Heart left ventricle (tissue), 16 donors: ENCODE results near the gene SETD3. TPM values are rescaled to one million over a fixed set of nuclear protein-coding genes. Genes with fewer than 3 reads are reported as not detected.
A peak's percentile ranks its signal among the peaks of the same experiment; 100 is the strongest.

Experiments
- ATAC-seq, 4 donors: fragments of 200-7000 bp; cut with Tn5 transposase; one replicate each; pipeline ENCODE4 v1.9.1; 2020 to 2022; ENCODE audit warnings: moderate library complexity in 4 of 4, mild to moderate bottlenecking in 3 of 4, moderate number of reproducible peaks in 1 of 4
- DNase-seq, 5 donors: peaks; one replicate each; pipeline ENCODE4 v3.0.0-alpha.2; 2020
- H3K27ac ChIP-seq, 12 donors: fragments of 200-600 bp; sonication (generic) in 4 of 12; one replicate each; pipeline versions ENCODE4 v1.5.0 to v1.8.0; 2016 to 2022; ENCODE audit warnings: mild to moderate bottlenecking in 2 of 12
- H3K27me3 ChIP-seq, 9 donors: fragments of 200-600 bp; sonication (generic) in 2 of 9; one replicate each; pipeline versions ENCODE4 v1.5.1 to v1.8.0; 2016 to 2022; ENCODE audit warnings: mild to moderate bottlenecking in 3 of 9
- H3K36me3 ChIP-seq, 9 donors: fragments of 200-600 bp; sonication (generic) in 2 of 9; one replicate each; pipeline versions ENCODE4 v1.5.0 to v1.8.0; 2018 to 2022; ENCODE audit warnings: mild to moderate bottlenecking in 2 of 9
- H3K4me1 ChIP-seq, 12 donors: fragments of 200-600 bp; sonication (generic) in 4 of 12; one replicate each; pipeline versions ENCODE4 v1.5.0 to v1.8.0; 2016 to 2022; ENCODE audit warnings: mild to moderate bottlenecking in 3 of 12
- H3K4me3 ChIP-seq, 12 donors: fragments of 200-600 bp; sonication (generic) in 4 of 12; one replicate each; pipeline versions ENCODE4 v1.5.0 to v1.8.0; 2017 to 2022; ENCODE audit warnings: mild to moderate bottlenecking in 9 of 12, moderate library complexity in 4 of 12
- H3K9me3 ChIP-seq, 12 donors: fragments of 200-600 bp; sonication (generic) in 4 of 12; one replicate each; pipeline versions ENCODE4 v1.5.0 to v1.8.0; 2016 to 2022; ENCODE audit warnings: mild to moderate bottlenecking in 1 of 12
- POLR2A ChIP-seq, 2 donors: fragments of 450-650 bp; IDR thresholded peaks; one replicate each; pipeline ENCODE4 v1.6.1; 2017; ENCODE audit warnings: antibody characterized with exemption in 2 of 2, mild to moderate bottlenecking in 2 of 2, moderate library complexity in 2 of 2
- WGBS, 4 donors: extraction: QIAGEN DNeasy Blood & Tissue Kit in 2 of 4; methylation state at CpG; one replicate each; pipeline versions ENCODE4 v1.1.5 to v1.1.7; 2013 to 2018; 5-methylcytosine and 5-hydroxymethylcytosine counted together
- intact Hi-C, 10 donors: fragments of 100-400 bp; cut with DNase I; formaldehyde crosslinking; loops; one replicate each; pipeline versions ENCODE4 v1.11.1 to v1.14.2; 2022
- long read RNA-seq, 3 donors: library from polyadenylated mRNA; unstranded; transcript quantifications; one replicate each; pipeline ENCODE4 v2.0.0, GENCODE V29; 2020 to 2021
- polyA plus RNA-seq, 2 donors: library from polyadenylated mRNA; stranded (reverse); fragments of 200-250 nt; gene quantifications; one replicate each; pipeline ENCODE4 v1.2.3, GENCODE V29; 2013
- total RNA-seq, 9 donors: library from RNA; depleted of rRNA in 2 of 9; stranded (reverse); fragments of >200 nt in 2 of 9; fragmentation: NEBNext Ultra II Directional in 3 of 9; extraction: Animal tissue kit (Norgen Biotek cat#: 25700) in 3 of 9; gene quantifications; one replicate each; pipeline versions ENCODE4 v1.1.0 to v1.2.4, GENCODE V29; 2016 to 2023
- TF ChIP-seq, protein P1 (sequence below), 12 donors: fragments of 200-600 bp; sonication (generic) in 4 of 12; IDR thresholded peaks; one replicate each; pipeline versions ENCODE4 v1.5.0 to v1.8.0; 2018 to 2022; ENCODE audit warnings: antibody characterized with exemption in 12 of 12, mild to moderate bottlenecking in 5 of 12
- donor health status: ischemic (EF 13 %, LVEDD 7.1; RV severe dilation, severe dysfunction).
- donor health status: healthy with polysubstance abuse.
- donor health status: DM: no; HTN: yes; CAD: no.
- donor health status: DM: no; HTN: no; CAD: no.
- donor health status: ischemic (EF 25% LVEDD 6.9; RV normal size, moderate dysfunction).
- donor health status: ischemic (EF 25% LVEDD 5.7; RV mildly dilated, moderate dysfunction).
- donor health status: healthy.
- donor health status: DM: yes; HTN: yes; CAD: no.
- donor health status: ischemic (EF 35%, LVEDD 5.7; RV mildly dilated, moderate dysfunction).
- donor health status: nonischemic (EF 11% LVEDD 7.7; RV severe dilation, severe dysfunction).
- donor health status: DM: yes; HTN: yes; CAD: no.
- donor health status: PGD.
- donor health status: ischemic (EF 29% LVEDD 5.4; RV normal size, mild dysfunction).
- donor health status: nonischemic (EF 23%, LVEDD 6.1; RV moderate dilation, normal function).

SETD3 gene
- total RNA-seq = 100 to 1,000 TPM in 4 of 9 donors, 10 to 100 TPM in 5; 80.1 to 130 (median 99.4) TPM
- 10 to 100 TPM; 49.7 to 81.7 TPM for polyA plus RNA-seq
- long read RNA-seq, donor 1, transcript SETD3-202 (13 exons, 2,878 nt) = major isoform, 149 of 211 reads
- long read RNA-seq, donor 1, transcript SETD3-201 (9 exons, 1,330 nt) = minor isoform, 6 of 211 reads
- long read RNA-seq, donor 1, partial matches to known transcripts = 32 of 211 reads
- long read RNA-seq, donor 1, other reads (novel, unspliced or antisense) = 24 of 211 reads
- long read RNA-seq, donor 2, transcript SETD3-202 (13 exons, 2,878 nt) = major isoform, 519 of 752 reads
- long read RNA-seq, donor 2, transcript SETD3-201 (9 exons, 1,330 nt) = minor isoform, 16 of 752 reads
- long read RNA-seq, donor 2, partial matches to known transcripts = 129 of 752 reads
- long read RNA-seq, donor 2, other reads (novel, unspliced or antisense) = 87 of 752 reads
- long read RNA-seq, donor 3, transcript SETD3-202 (13 exons, 2,878 nt) = major isoform, 180 of 239 reads
- long read RNA-seq, donor 3, transcript SETD3-201 (9 exons, 1,330 nt) = minor isoform, 5 of 239 reads
- long read RNA-seq, donor 3, partial matches to known transcripts = 27 of 239 reads
- long read RNA-seq, donor 3, other reads (novel, unspliced or antisense) = 27 of 239 reads

DNA sequence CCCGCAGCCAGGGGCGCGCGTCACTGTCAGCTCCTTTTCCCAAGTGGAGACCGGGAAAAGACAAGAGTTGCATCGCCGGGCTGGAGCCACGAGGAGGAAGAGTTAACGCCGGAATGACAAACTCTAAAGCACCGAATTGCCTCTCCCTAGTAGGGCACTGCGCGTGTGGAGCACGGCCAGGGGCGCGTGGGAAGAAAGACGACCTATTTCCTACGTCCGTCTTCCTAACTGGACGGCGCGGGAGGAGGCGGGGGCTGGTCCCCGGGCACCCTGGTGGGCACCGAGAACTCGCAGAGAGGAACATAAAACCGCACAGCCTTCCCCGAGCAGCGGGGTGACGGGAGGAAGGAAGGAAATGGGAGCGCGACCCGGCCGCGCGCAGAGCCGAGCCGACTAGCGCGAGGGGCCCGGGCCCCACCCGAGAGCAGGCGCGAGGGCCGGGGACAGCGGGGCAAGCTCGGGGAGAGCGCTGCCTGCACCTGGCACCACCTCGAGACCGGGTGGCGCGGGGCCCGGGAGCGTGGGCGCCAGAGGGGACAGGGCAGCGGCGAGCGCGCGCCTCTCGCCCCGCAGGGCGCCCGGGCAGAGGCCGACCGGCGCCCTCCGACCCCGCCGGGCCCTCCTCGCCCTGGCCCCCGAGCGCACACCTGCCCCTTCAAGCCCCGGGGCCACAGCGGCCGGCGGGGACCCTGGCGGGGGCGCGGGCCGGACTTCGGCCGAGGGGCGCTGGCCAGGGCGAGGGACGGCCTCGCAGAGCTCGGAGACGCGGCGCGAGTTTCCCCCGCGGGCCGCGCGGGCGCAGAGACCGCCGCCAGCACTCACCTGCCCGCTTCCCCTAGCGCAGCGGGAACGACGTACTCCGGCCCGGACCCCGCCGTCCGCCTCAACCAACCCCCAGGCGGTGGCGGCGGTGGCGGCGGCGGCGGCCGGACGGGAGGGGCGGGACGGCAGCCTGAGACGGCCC is at the start of gene SETD3:
TSS of gene SETD3 (minus strand) at position 954 of the 964 bp plus-strand sequence. CDS start 15,054 bp downstream, outside the sequence.
- DNase-seq (peak; percentile 64 to 79 (median 75)), ATAC-seq (peak in 2 of 4 donors; percentile 5 to 12)
- Histone ChIP-seq H3K27ac (peak within 1 kb of the TSS; percentile 85 to 95 (median 92)), H3K27me3 (no peaks in the 10 kb centered on the region), H3K4me1 (peaks cover 9 to 64% (median 50%) of the 10 kb centered on the region in 12 donors), H3K36me3 (no peaks in the 10 kb centered on the region), H3K4me3 (peak within 1 kb of the TSS; percentile 67 to 96 (median 86)), H3K9me3 (no peaks in the 10 kb centered on the region)
- TF ChIP-seq, protein P1, sequence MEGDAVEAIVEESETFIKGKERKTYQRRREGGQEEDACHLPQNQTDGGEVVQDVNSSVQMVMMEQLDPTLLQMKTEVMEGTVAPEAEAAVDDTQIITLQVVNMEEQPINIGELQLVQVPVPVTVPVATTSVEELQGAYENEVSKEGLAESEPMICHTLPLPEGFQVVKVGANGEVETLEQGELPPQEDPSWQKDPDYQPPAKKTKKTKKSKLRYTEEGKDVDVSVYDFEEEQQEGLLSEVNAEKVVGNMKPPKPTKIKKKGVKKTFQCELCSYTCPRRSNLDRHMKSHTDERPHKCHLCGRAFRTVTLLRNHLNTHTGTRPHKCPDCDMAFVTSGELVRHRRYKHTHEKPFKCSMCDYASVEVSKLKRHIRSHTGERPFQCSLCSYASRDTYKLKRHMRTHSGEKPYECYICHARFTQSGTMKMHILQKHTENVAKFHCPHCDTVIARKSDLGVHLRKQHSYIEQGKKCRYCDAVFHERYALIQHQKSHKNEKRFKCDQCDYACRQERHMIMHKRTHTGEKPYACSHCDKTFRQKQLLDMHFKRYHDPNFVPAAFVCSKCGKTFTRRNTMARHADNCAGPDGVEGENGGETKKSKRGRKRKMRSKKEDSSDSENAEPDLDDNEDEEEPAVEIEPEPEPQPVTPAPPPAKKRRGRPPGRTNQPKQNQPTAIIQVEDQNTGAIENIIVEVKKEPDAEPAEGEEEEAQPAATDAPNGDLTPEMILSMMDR (IDR thresholded peaks at IDR 0.05) = peak in 4 of 12 donors; percentile 4 to 36 (median 24)
- peak in 1 of 2 donors; percentile 71 for TF ChIP-seq POLR2A (IDR thresholded peaks at IDR 0.05)
- 1% methylated on average over 41 to 122 of the region's 122 CpGs for WGBS, 4 donors
- intact Hi-C loops = no loop called here

DNA sequence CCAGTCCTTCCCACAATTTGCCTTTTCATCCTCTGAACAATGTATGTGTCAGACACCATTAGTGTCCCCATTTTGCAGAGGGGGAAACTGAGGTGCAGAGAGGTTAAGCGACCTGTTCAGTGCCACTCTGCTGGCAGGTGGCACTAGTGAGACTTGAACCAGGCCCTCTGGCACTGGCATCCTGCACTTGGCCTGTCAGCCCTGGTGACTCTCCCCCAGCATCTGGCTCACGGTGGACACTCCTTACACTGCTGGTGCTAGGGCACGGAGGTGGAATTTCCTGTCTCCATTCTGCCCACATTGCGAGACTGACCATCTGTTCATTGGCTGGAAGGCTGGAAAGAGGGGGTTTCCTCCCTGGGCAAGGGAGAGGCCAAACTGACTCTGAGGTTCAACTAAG is 49.2 kb upstream of the SETD3 start:
- WGBS, 4 donors = 64 to 80% (median 68%) methylated on average over 4 of the region's 4 CpGs
- no peak for DNase-seq
- Histone ChIP-seq H3K4me3 (no peak overlapping the region), H3K4me1 (peaks cover 0 to 40% (median 18%) of the 10 kb centered on the region in 12 donors), H3K9me3 (no peaks in the 10 kb centered on the region), H3K27me3 (no peaks in the 10 kb centered on the region), H3K27ac (no peak overlapping the region), H3K36me3 (no peaks in the 10 kb centered on the region)
- intact Hi-C loops = loop anchor here in 4 of 10 donors (5.0 to 10.0 kb wide), 3 partner anchors 72 to 355 kb away; partner anchors contain the start of gene CCDC85C (in 2 of the 4)
- ATAC-seq = no peak
- TF ChIP-seq, protein P1 (IDR thresholded peaks at IDR 0.05) = peak in 1 of 12 donors; percentile 6
- no peak for TF ChIP-seq POLR2A (IDR thresholded peaks at IDR 0.05)

DNA sequence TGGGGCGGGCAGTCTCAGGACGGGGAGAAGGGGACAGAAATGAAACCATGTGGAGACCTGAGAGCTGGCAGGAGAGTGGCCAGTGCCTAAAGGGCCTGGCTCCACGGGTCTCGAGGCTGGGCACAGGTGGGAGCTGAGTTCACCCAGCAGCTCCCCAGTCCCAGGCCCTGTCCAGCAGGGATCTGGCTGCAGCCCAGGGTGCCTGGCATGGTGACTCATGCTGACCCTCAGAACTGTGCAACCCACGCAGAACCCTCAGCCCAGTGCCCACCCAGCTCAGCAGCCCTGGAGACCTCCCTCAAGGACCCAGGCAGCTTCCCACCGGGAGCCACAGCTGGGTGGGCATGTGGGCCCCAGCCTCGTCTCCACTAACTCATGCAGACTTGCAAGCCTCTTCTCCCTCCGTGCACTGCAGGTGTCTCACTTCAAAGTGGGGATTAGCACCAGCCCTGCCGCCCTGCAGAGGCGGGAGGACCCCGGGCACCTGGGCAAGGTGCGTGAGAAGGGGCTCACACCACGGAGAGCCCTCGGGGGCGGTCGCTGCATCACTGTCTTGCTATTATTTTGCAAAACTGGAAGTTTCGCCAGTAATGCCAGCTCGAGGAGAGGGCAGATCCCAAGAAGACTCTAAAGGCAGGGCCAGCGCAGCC is 46.9 kb upstream of the SETD3 start:
- ATAC-seq (no peak), DNase-seq (no peak)
- no peak for TF ChIP-seq POLR2A (IDR thresholded peaks at IDR 0.05)
- TF ChIP-seq, protein P1 (IDR thresholded peaks at IDR 0.05) = no peak
- WGBS, 4 donors = 85 to 90% (median 88%) methylated on average over 16 to 19 of the region's 19 CpGs
- Histone ChIP-seq H3K36me3 (no peaks in the 10 kb centered on the region), H3K4me1 (peaks cover 6 to 57% (median 36%) of the 10 kb centered on the region in 12 donors), H3K9me3 (no peaks in the 10 kb centered on the region), H3K27me3 (no peaks in the 10 kb centered on the region), H3K4me3 (no peak overlapping the region), H3K27ac (no peak overlapping the region)
- intact Hi-C loops = loop anchor here in 3 of 10 donors (5.0 to 10.0 kb wide), 2 partner anchors 75 to 357 kb away; partner anchors contain the start of gene CCDC85C (in 1 of the 3)
